GM21423 (cell line): Measurements from ENCODE around the gene TMEM45B.
"Not testable (repeated sequence)": the region's sequence is repeated elsewhere in the genome, so short reads cannot be mapped to it uniquely, and the experiment has no call there.

Experiments
- ATAC-seq: cut with Tn5 transposase; IDR thresholded peaks from one replicate; pipeline ENCODE4 v1.9.1; 2021; ENCODE audit warnings: mild to moderate bottlenecking, moderate library complexity; ENCODE audit not compliant: unreplicated experiment

The TMEM45B gene

DNA sequence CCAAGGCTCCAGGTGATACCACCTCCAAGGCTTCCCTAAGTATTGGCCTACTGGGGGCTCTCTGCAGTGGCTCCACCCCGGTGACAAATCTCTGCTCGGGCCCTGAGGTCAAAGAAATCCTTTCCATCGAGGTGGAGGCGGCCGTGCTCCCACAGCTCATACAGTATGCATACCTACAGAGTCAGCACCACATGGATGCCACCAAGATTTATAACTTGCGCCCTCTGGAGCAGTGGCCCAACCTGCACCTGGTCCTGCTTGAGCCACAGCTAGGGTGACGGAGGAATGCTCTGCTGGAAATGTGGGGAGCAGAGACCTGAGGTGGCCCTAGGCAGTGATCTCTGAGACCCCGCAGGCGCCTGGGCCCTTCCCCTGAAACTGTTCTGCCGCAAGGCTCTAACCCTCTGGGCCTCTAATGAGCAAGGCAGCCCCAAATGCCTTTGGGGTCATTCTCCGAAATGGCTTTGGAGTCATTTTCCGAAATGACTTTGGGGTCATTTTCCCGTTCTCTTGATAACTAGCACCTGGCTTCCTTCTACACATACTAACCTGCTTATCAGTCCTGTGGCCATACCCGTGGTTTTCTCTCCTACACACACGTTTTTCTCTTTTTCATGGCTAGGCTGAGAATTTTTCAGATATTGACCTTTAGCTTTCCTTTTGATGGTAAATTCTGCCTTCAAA is 33.9 kb downstream of the TMEM45B start:
- ATAC-seq, result no peak

DNA sequence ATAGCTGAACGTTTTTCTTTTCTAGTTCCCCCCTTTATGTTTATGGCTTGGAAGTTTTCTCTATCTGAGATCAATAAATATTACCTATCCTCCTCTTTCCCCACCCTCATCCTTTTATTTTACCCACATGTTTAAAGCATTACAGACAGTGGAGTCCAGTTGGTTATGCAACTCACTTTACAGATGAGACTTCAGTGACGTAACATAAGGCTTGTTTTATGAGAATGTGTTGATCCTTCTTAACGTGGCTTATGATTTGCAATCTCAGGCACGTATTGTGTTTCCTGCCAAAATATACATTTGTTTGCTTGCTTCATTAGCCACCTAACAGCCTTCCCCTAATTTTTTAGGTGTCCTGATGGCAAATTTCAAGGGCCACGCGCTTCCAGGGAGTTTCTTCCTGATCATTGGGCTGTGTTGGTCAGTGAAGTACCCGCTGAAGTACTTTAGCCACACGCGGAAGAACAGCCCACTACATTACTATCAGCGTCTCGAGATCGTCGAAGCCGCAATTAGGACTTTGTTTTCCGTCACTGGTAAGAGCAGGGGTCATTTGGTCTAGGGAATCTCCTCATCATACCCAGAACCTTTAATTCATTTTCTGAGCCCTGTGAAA is 36.6 kb downstream of the TMEM45B start:
- ATAC-seq, result no peak

DNA sequence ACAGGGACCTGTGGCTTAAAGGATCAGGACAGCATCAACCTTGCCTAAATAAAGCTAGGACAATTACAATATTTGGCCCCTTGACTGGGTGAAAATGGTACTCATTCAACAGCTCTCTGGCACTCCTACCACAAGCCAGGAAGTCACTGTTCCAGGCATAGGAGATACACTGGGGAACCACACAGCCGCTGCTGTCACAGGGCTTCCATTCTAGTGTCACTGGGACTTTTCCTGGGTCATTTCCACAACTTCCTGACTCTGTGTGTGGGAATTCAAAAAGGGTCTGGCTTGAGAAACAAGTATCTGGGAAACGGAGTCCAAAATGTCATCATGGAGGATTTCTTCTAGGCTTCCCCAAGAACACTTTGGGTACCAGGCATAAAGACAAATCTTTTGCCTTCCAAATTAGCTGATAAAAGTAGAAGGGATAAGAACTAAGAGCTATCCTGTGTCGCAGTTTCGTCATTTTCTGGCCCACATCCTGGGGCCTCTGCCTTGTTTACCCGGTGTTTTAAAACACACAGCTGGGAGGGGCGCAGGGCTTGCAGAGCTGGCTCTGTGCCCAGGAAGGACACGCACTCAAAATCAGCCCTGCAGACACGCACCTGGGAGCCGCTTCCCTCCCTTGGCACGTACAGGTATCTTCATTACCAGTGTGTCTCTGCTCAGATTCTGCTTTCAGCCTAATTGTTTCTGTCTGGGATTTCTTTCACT is 38.0 kb downstream of the TMEM45B start:
- ATAC-seq, result no peak

DNA sequence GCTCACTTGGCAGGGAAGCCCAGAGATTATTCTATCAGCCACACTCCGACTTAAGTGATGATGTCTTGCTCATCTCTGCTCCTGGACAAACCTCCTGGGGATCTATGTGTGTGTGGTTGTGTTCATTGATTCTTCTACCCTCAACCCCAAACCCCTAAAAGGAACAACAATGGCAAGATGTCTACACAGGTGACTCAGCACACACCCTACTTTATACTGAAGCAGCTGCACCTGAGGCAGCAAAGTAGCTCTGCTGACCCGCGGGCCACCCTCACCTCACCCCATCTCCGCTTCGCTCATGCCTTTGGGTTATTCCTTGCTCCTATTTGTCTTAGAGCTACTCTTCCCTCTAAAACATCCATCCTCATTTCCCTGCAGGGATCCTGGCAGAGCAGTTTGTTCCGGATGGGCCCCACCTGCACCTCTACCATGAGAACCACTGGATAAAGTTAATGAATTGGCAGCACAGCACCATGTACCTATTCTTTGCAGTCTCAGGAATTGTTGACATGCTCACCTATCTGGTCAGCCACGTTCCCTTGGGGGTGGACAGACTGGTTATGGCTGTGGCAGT is 38.7 kb downstream of the TMEM45B start:
- ATAC-seq, result no peak

DNA sequence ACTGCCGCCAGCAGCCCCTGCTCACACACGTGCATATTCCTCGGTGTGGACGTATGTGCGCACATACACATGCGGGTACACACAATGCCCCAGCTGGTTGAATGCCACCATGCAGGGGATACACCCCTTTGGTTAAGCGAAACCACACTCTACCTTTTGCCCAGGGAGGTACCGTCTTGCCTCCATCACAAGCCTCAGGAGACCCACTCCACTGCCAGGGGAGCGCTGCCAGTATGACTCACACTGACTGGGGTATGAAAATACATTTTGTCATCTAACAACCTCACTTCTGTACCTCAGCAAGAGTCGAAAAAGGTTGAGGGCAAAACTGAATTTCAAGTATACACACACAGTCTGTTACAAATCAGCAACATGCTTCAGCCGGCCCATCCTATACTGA is 39.4 kb downstream of the TMEM45B start:
- no peak for ATAC-seq

DNA sequence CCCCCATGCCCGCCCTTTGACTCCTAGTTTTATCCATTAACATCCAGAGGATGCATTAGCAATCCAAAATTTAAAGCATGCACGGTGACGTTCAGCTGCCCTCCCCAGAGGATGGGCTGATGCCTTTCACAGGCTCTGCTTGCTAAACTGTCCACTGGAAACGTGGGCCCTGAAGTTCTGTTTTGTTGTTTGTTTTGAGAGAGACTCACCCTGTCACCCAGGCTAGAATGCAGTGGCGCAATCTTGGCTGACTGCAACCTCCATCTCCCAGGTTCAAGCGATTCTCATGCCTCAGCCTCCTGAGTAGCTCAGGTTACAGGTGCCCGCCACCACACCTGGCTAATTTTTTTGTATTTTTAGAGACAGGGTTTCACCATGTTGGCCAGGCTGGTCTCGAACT is 40.4 kb downstream of the TMEM45B start:
- no peak for ATAC-seq

DNA sequence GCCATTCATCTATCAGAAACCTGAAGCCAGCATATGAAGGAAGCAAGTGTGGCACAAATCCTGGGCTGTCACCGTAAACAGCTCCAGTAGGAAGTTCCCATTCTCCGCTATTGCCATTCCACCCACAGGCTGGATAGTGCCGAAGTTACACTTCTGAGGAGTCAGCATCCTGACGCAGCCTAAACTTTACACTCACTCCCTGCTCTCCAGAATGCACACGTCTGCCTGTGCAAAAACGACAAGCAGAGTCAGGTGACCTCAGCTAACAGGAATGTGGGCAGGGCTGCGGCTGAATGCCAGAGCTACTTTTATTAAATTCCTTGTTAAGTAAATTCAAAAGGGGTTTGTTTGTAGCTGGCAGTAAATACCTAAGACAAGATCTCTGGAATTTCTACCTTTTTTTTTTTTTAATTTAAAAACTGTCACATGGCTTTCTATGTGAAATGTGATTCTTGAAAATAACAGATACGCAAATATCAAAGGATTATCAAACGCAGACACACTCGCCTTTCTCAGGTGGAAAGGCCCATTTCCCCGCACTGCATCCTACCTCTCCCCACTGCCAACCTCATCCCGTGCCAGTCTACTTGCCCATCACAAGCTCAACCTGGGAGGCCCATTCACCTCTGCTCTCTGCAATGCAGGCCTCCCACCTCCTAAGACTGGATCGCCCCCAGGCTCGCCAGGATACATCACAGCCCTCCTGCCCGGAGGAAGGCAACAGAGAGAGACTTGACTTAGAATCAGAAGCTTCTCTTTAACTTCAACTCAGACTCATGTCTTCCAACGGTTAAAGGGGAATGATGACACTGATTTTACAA is 46.3 kb downstream of the TMEM45B start:
- ATAC-seq, result no peak

DNA sequence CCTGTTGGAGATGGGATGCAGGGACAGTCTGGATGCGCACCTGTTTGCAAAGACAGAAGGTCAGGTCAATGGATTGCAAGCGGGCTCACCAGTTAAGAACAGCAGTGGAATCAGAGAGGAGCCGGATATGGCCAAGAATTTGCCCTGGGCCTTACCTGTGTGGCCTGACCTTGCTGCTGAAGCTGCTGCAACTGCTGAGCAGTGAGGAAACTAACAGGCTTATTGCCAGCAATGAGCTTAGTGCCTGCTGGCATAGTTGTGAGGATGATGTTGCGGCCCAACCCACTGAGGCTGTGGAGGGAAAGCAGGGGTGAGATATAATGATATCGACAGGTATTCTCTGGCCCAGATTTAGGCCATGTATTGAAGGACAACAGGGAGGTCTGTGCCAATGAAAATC is 49.2 kb downstream of the TMEM45B start:
- ATAC-seq, result no peak

DNA sequence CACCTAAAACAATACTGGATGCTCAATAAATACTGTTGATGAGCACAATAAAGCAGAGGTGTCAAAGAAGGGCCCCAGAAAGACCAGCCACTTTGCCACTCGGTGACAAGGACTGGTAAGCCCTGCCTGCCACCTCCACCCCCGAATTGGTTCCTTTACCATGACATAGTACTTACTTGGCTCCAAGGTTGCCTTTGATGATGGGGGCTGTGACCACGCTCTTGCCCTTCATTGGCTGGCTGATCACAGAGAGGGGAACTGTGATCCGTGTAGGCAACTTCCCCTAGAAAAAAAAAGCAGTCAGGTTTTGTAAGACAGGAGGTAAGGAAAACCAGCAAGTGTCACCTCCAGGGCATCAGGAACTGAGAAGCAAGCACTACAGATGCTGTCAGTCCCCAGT is 50.1 kb downstream of the TMEM45B start:
- ATAC-seq, result no peak

DNA sequence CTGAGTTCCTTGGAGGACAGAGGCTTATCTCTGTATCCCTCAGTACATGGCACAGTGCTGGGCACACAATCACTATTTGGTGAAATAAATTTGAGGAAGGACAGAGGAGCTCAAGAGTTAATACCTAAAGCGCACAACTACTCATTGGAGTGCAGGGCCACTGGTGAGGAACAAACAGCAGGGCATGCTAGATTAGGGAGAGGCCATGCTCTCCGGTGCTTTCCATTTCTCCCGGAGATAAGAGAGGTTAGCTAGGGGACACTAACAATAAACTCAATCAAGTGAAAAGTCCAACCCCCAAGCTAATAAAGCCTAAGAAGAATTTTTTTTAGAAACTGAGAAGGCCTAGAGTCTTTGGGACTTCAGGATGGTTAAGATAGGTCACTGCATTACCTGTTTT is 50.7 kb downstream of the TMEM45B start:
- ATAC-seq, result no peak

DNA sequence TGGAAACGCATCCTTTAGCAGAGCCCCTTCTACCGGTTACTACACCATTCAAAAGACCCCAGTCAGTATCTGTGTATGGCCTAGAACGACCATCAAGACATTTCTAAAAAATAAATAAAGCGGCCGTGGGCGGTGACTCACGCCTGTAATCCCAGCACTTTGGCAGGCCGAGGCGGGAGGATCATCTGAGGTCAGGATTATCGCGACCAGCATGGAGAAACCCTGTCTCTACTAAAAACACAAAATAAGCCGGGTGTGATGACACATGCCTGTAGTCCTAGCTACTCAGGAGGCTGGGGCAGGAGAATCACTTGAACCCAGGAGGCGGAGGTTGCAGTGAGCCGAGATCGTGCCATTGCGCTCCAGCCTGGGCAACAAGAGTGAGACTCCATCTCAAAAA is 53.0 kb downstream of the TMEM45B start:
- not testable (repeated sequence) for ATAC-seq

DNA sequence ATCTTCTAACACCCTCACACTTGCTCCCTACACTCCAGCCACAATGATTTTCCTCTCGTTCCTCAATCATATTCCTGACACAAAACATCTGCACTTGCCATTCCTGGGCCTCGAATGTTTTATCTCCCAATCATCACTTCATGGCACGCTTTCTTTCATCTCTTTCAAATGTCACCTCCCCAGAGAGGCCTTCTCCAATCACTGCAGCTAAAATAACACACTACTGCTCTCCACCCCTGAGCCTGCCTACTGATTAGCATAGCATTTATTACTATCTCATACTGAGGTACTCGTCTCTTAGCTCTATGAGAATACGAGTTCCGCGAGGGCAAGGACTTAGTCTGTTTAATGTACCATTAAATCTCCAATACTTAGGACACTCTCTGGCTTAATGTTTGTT is 56.3 kb downstream of the TMEM45B start:
- no peak for ATAC-seq

DNA sequence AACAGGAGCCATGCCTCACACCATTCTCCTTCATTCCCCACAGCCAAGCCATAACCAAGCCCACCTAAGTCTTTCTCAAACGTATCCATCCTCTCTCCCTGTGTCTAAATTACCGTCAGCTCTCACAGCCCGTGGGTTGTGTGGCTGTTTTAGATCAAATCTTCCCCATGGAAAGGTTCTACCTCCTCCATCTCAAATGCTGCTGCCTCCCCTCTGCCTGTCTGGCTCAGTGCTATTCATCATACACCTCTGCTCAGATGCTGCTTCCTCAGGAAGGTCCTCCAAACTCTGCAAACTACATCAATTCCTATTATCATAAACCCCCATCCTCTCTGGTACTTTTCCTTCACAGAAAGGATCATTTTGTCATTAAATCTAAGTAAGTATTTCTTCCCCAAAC is 64.7 kb downstream of the TMEM45B start:
- no peak for ATAC-seq

DNA sequence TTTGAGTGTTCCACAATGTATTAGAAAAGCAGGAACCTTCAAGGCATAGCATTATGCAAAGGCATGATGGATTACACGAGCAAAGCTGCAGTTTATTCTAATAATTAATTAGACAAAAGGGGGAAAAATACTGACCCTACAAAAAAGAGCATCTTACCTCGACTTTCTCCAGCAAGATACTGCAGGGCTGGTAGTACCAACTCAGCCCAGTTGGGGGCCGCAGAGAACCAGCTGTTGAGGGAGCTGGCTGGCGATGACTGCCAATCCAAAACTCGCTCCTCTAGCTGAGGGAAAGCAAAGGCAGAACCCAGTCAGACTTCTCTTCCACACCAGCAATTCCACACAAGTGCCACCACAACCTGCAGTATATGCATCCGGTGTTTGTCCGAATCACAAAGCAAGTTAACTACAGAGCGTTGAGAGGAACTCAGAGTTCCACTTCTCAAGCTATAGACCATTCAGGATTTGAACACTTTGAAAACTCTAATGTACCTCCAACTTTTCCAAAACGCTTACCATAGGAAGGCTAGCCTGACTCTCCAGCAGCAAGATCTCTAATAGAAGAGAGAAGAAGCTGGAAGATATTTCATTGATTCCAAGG is 66.0 kb downstream of the TMEM45B start:
- peak; percentile 96 for ATAC-seq

DNA sequence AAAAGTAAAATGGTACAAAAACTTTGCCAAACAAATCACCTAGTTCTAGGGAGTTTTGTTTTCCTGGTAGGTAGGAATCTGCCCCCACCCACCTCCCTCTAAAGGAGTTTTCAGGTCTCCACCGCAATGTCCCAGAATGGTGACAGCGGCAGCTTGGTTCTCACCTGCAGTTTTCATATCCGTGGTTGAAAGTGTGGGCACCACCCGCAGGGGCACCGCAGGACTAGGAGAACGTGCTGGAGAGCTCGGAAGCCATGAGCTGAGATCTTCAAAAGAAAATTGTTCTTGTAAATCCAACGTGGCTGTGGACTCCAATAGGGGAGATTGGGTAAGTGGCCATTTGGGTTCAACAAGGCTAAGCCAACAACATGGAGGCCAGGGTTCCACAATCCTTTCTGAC is 68.9 kb downstream of the TMEM45B start:
- no peak for ATAC-seq

DNA sequence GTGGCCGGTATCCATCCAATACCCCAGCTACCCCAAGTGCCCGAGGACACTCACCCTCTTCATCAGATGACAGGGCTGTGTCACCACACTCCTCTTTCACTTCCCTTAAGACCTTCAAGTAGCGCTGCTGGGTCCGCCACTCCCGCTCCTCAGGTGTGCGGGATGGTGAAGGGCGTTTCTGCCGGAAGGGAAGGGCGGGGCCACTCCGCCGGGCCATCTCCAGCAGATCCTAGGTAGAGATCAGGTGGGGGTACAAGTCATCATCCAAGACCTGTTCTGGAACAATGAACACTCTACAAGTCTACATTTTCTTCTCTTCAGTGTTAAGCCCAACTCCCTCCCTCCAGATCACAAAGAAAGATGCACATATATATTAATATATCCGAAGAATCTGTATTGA is 69.7 kb downstream of the TMEM45B start:
- ATAC-seq, result no peak

DNA sequence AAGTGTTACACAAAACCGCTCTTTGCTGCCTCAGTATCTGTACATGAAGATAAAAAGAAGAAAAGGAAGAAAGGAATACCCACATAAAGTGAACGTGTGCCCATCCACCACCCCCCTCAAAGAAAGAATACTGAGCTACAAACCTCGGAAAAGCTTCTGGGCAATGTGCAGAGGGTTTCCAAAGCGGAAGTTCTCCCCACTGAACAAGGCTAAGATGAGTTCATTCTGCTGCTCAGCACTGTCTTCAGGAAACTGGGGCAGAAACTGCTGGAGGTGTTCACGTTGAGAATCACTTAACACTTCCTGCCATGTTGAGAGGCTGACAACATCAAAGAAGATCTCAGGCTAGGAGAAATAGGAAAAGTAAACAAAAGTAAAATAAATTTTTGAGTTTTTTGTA is 72.8 kb downstream of the TMEM45B start:
- no peak for ATAC-seq

DNA sequence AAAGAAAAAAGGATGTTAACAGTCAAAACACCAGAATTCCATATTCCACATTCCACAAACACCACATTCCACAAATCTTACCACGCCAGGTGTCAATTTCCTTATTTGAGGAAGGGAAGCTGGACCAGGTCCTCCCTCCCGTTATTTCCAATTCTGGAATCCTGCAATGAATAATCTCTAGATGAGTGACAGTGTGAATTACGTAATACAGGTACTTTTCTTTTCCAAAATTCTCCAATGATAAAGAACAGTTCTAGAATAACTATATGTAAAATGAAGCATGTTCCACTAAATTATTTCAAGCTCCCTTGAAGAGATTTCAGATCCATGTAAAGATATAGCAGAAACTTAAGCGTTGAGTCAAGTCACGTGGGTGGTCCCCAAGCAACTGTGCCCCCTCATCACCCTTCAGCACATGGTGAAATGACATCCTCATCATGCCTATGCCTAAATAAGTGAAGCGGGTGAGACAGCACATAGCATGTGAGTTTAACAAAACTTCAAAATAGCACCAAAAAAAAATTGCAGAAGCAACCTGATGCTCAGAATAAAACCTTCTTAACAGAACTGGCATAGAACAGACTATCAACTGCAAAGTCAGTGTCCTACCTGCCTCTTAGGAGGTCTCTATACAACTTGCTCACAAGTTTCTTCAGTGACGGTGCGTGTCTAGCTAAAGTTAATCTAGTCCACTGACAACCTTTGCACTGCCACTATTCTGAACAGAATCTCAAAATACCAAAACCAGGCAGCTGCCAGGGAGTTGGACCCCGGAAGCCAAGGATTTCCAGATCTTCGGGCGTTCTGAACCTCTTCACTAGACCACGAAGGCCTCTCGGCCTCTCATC is 78.9 kb downstream of the TMEM45B start:
- ATAC-seq, result no peak

DNA sequence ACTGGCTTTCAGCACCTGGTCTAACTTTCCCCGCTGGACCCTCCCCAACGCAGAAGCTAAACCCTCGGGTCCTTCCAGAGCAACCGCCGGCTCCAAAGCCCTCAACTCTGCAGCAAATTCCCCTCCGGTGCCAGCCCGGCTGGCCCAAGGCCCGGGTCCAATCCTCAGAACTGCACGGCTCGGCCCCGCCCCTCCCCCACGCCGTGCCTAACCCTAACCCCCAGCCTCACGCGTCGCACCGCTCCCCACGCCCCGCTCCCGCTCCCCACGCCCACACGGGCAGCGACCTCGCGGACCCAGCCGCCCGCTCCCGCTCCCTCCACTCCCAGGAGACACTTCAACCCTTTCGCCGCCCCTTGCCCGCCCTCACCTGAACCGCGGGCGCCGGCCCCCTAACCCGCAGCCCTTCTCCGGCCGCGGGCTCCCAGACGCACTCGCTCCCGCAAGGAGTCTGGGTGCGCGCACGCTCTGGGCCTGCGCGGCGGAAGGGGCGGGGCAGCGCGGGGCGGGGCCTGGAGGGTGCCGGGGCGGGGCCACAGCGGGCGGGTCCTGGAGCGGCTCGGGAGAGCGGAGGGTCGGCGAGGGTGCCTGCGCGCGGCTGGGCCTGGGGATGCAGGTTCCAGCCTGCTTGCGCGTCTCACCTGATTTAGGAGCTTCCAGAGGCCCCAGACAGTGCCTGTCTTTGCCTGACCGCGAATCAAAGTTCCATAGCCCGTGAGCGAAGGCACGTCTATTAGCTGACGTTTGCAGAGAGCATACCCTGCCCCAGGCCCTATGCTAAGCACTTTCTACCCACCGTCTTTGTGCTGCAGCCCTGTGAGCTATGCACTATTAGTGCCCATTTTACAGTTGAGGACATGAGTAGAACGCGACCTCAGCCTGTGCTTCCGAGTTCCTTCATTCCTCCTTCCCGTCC is 79.7 kb downstream of the TMEM45B start, which contains the start of gene NFRKB:
Gene NFRKB, minus strand, starts transcription at position 453 of the 916 bp plus-strand sequence. CDS start 2,729 bp downstream, outside the sequence.
- ATAC-seq, result peak; percentile 97
